Parietal lobe (tissue), 1 donor: ENCODE data around the gene PRDM16. TPM values are rescaled to one million over a fixed set of nuclear protein-coding genes. Genes with fewer than 3 reads are reported as not detected.

Source experiments
- total RNA-seq: library from RNA; depleted of rRNA; stranded (reverse); fragments of >200 nt; gene quantifications from one replicate; pipeline ENCODE4 v1.2.3, GENCODE V29; 2014

Gene PRDM16
- total RNA-seq = 20.7 TPM

DNA sequence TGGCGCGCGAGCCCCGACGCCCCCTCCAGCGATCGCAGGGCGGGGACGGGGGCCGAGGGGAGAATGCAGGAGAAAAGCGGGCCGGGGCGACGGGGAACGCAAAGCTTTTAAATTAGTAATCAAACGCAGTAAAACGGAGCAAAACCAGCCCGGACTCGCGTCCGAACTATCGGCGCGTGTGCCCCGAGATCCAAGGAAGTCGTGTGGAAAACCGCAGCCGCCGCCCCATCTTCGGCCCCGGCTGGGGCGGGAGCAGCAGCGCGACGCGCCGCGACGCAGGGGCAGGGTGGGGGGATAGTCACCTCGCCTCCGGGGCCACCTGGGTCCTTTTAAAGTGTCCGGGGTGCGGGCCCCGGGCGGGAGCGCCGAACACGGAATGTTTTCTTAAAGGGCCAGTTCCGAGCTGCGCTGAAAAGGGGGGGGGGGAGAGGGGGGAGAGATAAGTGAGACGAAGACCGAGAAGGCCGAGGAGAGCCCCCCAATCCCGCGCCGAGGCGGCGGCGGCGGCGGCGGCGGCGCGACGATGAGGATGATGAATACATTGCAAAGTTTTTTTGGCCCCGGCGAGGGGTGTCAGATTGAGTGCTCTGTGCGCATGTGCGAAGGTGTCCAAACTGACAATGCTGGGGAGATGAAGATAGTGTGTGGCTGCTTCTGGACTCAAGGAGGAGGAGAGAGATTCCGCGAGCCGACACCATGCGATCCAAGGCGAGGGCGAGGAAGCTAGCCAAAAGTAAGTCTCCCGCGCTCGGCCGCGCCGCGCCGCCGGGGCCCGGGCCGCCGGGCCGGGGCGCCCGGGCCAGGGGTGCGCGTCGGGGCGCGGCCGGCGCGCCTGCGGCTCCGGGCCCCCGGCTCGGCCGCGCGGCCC lies at the start of gene PRDM16:
Gene PRDM16 (plus strand): TSS at position 640 of the 868 bp plus-strand sequence. CDS start 57 bp downstream, at position 697.

DNA sequence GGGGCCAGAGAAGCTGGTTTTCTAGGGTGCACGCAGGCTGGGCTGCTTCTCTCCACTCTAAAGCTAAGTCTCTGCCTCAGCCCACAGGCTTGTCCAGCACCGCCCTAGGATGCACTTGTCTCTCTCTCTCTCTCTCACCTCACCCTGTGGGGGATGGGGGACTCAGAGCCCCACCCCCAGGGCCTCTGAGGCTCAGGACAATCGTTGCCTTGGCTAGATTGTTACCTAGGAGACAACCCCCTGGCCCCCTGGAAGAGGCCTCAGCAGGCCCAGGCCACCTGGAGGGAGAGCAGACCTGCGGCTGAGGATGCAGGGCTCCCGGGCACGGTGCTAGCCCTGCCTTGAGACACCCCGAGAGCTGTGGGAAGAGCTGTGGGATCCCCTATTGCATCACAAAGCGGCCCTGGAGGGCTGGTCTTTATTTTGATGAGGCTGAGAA lies 47.8 kb upstream of the PRDM16 start, which contains the start of gene ACTRT2:
Gene ACTRT2 (plus strand): TSS at position 235 of the 439 bp plus-strand sequence. CDS start 220 bp downstream, outside the sequence.

DNA sequence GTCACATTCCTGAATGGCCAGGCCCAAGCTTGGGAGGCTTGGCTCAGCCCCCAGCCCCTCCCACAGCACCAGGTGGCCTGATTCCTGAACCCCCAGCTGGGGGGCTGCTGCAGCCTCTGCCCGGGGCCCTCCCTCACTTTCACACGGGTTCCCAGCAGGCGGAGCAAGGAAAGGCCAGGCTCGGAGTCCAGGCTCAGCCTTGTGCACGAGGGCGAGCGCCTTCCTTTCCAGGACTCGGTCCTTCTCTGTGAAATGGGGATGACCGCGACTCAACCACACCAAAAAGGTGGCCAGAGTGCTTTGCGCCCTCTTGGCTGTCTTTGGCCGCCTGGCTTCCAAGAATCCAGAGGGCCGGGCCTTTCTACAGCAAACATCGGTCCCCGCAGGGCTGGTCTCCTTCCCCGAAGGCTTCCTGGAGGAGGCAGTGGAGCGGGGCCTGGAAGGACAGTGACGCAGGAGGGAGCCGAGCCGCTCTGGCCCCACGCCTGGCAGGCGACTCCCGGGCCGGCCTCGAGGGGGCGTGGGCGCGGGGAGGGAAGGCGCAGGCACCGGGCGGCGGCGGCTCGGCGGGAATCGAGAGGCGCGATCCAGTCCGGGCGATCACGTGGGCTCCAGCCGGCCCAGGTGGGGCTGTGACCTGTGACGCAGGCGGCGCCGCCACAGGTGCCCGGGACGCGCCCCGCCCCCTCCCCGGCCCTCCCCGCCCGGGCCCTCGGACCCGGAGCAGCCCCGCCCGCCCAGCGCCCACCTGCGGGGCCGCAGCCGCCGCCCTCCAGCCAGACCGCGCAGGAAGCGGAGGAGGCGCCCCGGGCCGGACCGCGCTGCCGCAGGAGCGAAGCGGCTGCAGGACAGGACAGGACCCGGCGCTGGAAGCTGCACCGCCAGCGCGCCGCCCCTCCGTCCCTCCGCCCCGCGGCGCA lies 385.1 kb downstream of the PRDM16 start, which contains the start of gene ARHGEF16:
Gene ARHGEF16 (plus strand): TSS at position 775 of the 920 bp plus-strand sequence. CDS start 8,420 bp downstream, outside the sequence.

Other genes with a start within 250 kb of the PRDM16 start
- not detected for gene ACTRT2, start 47.7 kb upstream of the PRDM16 start, total RNA-seq